ENCODE data around the gene RBM38. TPM values are rescaled to one million over a fixed set of nuclear protein-coding genes. Genes with fewer than 3 reads are reported as not detected.

Gene RBM38
- total and polyA plus RNA-seq, 2 of the 13 experiments (the other 11 are each of a cell fraction or from before 2014, with no cell fraction given), result 24.2 to 34.2 TPM

DNA sequence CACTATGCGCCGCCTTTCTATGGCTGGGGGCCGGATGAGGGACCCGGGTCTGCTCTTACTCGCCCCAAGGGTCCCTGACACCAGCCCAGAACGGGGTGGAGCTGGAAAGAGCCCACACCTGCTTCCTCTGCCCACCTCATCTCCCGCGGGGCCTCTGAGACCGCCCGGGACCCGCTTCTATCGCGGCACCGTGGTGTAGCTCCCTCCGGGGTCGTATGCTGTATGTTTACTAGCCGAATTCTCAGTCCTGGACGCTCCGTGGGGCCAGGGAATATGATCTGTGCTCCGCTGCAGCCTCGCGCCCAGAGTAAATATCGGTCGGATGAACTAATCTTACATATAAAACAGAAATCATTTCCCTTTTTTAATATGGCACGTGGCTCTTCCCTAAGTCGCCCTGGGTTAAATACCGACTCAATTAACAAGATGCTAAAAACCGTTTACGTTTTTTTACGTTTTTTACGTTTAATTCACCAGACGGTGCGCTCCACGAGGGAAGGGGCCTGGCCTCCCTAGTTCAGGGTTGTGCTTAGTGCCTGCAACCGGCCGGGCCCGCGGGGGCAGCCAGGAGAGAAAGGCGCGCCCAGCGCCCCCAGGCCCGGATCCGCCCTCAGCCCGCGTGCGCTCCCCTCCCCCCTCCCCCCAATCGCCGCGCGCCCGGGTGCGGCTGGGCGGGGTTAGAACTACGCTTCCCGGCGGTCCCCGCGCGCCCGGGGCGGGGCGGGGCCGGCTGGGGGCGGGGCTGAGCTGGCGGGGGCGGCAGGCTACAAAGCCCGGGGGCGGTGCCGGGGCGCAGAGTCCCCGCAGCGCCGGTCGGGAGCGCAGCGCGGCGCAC is at the start of gene RBM38 (continued):
- no peak for TF ChIP-seq ZNF550 (CRISPR knock-in tag; IDR thresholded peaks at IDR 0.05; ENCODE audit: borderline replicate concordance)
- TF ChIP-seq, protein P1, sequence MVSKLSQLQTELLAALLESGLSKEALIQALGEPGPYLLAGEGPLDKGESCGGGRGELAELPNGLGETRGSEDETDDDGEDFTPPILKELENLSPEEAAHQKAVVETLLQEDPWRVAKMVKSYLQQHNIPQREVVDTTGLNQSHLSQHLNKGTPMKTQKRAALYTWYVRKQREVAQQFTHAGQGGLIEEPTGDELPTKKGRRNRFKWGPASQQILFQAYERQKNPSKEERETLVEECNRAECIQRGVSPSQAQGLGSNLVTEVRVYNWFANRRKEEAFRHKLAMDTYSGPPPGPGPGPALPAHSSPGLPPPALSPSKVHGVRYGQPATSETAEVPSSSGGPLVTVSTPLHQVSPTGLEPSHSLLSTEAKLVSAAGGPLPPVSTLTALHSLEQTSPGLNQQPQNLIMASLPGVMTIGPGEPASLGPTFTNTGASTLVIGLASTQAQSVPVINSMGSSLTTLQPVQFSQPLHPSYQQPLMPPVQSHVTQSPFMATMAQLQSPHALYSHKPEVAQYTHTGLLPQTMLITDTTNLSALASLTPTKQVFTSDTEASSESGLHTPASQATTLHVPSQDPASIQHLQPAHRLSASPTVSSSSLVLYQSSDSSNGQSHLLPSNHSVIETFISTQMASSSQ (IDR thresholded peaks at IDR 0.05; ENCODE audit: low read depth), result no peak
- TF ChIP-seq, protein P1 (CRISPR knock-in tag; IDR thresholded peaks at IDR 0.05; ENCODE audit: borderline replicate concordance), result no peak
- TF ChIP-seq ONECUT2 (CRISPR knock-in tag; IDR thresholded peaks at IDR 0.05), result no peak
- TF ChIP-seq, protein P2, sequence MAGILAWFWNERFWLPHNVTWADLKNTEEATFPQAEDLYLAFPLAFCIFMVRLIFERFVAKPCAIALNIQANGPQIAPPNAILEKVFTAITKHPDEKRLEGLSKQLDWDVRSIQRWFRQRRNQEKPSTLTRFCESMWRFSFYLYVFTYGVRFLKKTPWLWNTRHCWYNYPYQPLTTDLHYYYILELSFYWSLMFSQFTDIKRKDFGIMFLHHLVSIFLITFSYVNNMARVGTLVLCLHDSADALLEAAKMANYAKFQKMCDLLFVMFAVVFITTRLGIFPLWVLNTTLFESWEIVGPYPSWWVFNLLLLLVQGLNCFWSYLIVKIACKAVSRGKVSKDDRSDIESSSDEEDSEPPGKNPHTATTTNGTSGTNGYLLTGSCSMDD (CRISPR knock-in tag; IDR thresholded peaks at IDR 0.05), result 0 out of 2 replicates have a peak, but pooled peaks have one; percentile 25
- TF ChIP-seq, protein P3, sequence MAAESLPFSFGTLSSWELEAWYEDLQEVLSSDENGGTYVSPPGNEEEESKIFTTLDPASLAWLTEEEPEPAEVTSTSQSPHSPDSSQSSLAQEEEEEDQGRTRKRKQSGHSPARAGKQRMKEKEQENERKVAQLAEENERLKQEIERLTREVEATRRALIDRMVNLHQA (CRISPR knock-in tag; IDR thresholded peaks at IDR 0.05), result no peak
- TF ChIP-seq EEA1 (CRISPR knock-in tag; IDR thresholded peaks at IDR 0.05; ENCODE audit: borderline replicate concordance), result peak; percentile 10; the same call in 1 of the 2 replicates
- peak; percentile 95 for TF ChIP-seq THAP11 (CRISPR knock-in tag; IDR thresholded peaks at IDR 0.05)
- peak; percentile 75 for TF ChIP-seq HOXA3 (CRISPR knock-in tag; IDR thresholded peaks at IDR 0.05)
- TF ChIP-seq ISX (CRISPR knock-in tag; conservative IDR thresholded peaks at IDR 0.05), result peak; percentile 72; the same call in 1 of the 2 replicates
- no peak for TF ChIP-seq CCDC6 (CRISPR knock-in tag; IDR thresholded peaks at IDR 0.05)
- TF ChIP-seq, protein P4, sequence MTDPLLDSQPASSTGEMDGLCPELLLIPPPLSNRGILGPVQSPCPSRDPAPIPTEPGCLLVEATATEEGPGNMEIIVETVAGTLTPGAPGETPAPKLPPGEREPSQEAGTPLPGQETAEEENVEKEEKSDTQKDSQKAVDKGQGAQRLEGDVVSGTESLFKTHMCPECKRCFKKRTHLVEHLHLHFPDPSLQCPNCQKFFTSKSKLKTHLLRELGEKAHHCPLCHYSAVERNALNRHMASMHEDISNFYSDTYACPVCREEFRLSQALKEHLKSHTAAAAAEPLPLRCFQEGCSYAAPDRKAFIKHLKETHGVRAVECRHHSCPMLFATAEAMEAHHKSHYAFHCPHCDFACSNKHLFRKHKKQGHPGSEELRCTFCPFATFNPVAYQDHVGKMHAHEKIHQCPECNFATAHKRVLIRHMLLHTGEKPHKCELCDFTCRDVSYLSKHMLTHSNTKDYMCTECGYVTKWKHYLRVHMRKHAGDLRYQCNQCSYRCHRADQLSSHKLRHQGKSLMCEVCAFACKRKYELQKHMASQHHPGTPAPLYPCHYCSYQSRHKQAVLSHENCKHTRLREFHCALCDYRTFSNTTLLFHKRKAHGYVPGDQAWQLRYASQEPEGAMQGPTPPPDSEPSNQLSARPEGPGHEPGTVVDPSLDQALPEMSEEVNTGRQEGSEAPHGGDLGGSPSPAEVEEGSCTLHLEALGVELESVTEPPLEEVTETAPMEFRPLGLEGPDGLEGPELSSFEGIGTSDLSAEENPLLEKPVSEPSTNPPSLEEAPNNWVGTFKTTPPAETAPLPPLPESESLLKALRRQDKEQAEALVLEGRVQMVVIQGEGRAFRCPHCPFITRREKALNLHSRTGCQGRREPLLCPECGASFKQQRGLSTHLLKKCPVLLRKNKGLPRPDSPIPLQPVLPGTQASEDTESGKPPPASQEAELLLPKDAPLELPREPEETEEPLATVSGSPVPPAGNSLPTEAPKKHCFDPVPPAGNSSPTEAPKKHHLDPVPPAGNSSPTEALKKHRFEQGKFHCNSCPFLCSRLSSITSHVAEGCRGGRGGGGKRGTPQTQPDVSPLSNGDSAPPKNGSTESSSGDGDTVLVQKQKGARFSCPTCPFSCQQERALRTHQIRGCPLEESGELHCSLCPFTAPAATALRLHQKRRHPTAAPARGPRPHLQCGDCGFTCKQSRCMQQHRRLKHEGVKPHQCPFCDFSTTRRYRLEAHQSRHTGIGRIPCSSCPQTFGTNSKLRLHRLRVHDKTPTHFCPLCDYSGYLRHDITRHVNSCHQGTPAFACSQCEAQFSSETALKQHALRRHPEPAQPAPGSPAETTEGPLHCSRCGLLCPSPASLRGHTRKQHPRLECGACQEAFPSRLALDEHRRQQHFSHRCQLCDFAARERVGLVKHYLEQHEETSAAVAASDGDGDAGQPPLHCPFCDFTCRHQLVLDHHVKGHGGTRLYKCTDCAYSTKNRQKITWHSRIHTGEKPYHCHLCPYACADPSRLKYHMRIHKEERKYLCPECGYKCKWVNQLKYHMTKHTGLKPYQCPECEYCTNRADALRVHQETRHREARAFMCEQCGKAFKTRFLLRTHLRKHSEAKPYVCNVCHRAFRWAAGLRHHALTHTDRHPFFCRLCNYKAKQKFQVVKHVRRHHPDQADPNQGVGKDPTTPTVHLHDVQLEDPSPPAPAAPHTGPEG (CRISPR knock-in tag; IDR thresholded peaks at IDR 0.05), result 0 out of 2 replicates have a peak, but pooled peaks have one; percentile 20
- TF ChIP-seq POLR2AphosphoS2 (IDR thresholded peaks at IDR 0.05; ENCODE audit: low read depth, low read length), result no peak
- TF ChIP-seq HCFC1 (IDR thresholded peaks at IDR 0.05; ENCODE audit: low read depth, low read length), result peak; percentile 71
- TF ChIP-seq ZNF670 (CRISPR knock-in tag; IDR thresholded peaks at IDR 0.05; ENCODE audit: borderline replicate concordance), result no peak
- no peak for TF ChIP-seq SP1 (IDR thresholded peaks at IDR 0.05)
- TF ChIP-seq SP1 (CRISPR knock-in tag; IDR thresholded peaks at IDR 0.05), result peak; percentile 78
- TF ChIP-seq MAFF (IDR thresholded peaks at IDR 0.05; ENCODE audit: low read depth, low read length), result no peak
- no peak for TF ChIP-seq HDAC1 (CRISPR knock-in tag; IDR thresholded peaks at IDR 0.05)
